NOMO-1 treated with dmso at 0.1 percent for 144 hours (cell line): ENCODE results near the gene LRP3.
A peak's percentile ranks its signal among the peaks of the same experiment; 100 is the strongest.
"Not testable (repeated sequence)": the region's sequence is repeated elsewhere in the genome, so short reads cannot be mapped to it uniquely, and the experiment has no call there.

ENCODE experiments used
- DNase-seq: peaks from one replicate; lab custom pipeline; 2025; ENCODE audit not compliant: unreplicated experiment; lab: John Stamatoyannopoulos, UW

LRP3 gene

DNA sequence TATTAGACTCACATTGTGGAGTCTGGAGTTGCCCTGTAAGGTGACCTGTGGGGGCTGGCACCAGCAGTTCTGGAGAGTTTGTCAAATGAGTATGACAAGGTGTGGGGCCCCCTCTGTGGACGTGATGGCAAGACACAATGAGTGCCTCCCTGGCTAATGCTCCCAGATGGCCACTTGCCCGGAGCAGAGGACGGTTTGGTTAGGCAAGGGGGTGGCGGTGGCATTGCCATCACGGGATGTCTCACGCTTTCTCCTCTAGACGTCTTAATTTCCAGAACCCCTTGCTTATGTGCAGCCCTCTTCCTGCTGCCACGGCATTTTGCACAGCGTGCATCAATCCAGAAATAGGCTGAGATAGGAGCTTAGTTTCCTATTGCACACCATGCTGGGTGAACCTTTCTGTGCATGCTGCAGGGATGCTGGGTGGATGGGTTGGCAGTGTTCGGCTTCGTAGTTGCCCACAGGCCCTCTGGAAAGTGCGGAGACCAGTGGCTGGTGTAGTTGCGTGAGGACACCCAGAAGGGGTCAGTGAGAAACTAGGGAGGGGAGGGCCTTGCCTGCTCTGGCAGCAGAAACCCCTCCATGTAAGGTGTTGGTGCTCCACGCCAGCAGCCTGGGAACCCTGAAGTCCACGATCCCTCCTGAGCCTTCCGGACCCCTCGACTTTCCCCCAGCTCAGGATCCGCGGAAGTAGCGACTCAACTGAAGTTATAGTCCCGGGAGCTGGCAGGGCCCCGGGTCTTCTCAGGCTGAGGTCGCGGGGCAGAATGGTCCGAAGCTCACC lies 18.1 kb upstream of the LRP3 start:
- DNase-seq: no peak

DNA sequence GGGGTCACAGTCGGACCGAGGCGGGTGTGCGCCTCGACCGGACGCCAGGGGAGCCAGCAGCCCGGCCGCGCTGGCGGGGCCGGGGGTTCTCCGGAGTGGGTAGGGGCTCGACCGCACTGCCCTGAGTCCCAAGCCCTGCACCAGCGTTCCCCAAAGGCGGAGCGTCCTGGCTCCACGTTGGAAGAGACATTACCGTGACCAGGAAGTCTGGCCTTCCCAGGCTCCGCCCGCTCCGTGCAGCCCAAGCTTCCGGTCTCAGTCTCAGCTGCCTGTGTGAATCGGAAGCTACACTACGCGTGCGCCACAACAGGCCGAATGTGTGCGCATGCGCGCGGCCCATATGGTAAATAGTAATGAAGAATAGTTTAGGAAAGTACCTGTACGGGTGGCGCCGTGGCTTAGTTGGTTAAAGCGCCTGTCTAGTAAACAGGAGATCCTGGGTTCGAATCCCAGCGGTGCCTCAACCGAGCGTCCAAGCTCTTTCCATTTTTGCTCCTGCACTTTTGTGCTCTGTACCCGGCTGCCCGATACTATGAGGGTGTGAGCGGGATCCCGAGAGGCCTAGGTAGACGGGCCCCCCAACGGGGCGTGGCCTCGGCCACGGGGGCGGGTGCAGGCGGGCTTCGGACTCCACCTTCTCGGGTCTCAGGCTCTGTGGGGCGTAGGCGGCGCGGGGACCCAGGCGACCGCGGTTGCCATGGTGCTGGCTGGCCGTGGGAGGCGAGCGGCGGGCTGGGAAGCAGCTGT lies 17.3 kb upstream of the LRP3 start:
- DNase-seq: peak; percentile 98

DNA sequence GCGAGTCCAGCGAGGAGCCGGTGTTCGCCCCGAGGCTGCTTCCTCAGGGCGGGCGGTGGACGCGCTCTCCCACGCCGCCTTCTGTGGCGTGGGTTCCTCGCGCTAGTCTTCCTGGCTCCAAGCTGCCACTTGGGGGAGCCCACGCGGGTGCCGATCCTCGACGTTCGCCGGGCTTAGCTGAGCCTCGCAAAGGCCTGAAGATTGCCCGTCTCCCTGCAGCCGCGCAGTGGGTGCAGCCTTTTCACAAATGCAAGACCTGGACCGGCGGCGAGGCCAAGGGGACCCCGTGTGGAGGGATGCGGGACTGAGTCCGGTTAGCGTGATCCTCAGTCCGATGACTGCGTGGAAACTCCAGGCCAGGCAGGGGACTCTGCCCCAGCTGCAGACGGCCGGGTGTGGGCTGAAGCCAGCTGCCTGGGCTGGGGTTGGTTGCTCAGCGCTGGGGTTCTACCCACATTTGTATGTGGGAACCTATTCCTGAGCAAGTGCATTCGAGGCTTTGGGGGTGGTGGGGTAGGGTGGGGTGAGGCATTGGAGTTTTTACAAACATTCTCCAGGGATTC lies 16.6 kb upstream of the LRP3 start:
- no peak for DNase-seq

DNA sequence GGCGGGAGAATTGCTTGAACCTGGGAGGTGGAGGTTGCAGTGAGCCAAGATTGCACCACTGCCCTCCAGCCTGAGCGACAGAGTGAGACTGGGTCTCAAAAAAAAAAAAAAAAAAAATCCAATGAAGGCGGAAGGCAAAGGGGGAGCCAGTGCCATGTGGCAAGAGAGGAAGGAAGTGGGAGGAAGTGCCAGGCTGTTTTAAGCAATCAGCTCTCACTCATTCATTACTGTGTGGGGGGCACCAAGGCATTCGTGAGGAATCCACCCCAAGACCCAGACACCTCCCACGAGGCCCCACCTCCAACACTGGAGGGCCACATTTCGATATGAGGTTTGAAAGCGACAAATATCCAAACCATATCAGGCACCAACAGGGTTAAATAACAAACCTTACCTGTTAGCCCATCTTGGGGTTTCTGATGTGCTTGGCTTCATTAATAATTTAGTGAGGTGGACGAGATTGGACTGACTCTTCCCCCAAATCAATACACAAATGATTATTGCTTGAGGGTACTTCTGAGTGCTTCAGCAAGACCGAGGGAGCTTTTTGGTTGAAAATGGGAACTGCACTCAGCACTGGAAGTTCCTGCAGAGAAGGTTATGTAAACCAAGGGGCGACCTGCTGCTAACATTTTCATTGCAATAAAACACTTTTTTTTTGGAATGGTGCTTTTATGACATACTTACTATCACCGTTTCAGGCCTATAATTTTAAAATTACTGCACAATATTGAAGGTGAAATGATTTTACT lies 7.5 kb upstream of the LRP3 start:
- peak; percentile 72 for DNase-seq

DNA sequence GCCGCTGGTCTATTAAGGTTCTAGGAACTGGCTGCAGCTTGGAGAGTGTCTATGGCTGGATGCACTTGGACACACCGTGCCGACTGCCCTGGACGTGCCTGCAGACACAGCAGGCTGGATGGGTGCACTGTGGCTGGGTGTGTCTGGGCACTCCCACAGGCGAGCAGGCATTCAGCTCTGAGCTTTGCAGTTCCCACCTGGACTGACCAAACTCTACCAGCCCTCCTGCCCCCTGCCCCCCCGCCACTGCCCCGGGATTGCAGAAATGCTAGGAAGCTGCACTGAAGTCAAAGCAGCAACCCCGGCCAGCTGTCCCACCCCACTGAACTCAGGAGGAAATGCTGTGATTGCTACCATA lies 7.0 kb upstream of the LRP3 start:
- no peak for DNase-seq

DNA sequence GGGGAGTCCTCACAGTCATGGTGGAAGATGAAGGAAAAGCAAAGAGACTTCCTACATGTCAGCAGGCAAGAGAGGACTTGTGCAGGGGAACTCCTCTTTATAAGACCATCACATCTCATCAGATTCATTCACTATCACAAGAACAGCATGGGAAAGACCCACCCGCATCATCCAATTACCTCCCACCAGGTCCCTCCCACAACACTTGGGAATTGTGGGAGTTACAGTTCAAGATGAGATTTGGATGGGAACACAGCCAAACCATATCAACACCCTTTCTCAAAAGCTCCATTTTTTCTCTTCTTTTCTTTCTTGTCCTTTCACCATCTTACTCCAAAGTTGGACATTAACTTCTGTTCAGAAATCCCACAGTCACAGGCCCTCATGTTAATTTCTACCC lies 4.7 kb upstream of the LRP3 start:
- no peak for DNase-seq

DNA sequence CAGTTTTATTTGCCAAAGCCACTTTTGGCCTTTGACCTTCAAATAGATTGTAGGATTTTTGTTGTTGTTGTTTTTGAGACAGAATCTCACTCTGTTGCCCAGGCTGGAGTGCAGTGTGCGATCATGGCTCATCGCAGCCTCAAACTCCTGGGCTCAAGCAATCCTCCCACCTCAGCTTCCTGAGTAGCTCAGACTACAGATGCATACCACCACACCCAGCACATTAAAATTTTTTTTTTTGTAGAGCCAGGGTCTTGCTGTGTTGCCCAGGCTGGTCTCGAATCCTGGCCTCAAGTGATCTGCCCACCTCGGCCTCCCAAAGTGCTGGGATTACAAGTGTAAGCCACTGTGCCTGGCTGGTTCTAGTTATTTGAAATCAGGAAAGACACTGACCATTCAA lies 3.0 kb upstream of the LRP3 start:
- DNase-seq: not testable (repeated sequence)

DNA sequence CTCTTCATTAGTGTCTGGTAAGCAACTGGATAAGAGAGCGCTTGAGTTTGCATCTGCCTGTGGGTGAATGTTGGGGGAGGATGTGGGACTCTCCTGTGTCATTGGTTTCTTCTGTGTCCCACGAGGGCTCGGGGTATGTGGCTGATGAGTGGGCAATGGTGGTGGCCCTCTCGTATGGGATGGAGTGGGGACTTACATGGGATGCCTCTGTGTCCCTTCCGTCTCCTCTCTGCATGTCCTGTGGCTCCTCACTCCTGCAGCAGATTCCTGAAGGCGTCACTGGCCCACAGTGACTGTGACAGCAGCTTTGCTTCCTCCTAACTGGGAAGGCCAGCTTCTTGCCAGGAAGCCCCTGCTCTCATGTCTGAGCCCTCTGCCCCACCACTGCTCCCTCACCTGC lies 2.6 kb upstream of the LRP3 start:
- DNase-seq: no peak

DNA sequence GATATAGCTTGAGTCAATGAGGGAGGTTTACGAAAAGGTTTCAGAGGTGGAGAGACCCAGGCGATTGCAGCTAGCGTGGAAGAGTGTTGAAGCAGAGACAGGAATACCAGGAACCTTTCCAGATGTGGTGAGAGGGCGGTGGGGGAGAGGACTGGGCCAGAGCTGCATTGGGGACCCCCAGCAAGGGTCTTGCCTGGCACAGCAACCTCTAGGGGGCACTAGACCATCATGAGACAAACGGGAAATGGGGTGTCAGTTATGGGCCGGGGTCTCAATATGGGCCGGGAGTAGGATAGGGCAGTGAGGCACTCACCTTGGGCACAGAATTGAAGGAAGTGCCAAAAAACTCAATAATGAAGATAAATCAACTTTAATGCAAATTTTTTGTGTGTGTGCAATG lies 2.1 kb upstream of the LRP3 start:
- DNase-seq: no peak

DNA sequence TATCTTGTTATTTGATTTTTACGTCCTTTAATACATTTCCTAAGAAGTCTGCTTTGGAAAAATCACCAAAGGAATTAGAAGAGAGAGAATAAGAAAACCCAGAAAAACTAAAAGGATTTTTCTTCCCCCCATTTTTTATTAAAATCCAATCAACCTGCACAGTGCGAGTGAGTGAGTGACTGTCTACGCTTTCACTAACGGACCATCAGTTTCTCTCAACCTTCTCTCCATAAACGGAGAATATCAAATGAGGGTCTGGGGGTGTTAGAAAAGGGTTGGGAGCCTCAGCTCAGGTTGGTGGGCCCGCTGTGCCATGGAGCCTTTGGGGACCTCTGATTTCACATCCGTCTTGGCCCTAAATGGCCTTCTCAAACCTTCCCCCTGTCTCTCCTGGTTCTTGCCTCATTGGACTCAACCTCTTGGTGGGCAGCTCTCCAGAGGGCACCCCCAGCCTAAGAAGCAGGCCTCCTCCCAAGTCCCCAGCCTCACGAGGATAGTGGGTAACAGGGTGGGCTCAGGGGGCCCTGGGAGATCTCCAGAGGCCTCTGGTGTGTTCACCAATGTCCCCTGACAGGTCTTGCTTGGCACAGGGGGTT lies 763 bp upstream of the LRP3 start:
- DNase-seq: no peak

DNA sequence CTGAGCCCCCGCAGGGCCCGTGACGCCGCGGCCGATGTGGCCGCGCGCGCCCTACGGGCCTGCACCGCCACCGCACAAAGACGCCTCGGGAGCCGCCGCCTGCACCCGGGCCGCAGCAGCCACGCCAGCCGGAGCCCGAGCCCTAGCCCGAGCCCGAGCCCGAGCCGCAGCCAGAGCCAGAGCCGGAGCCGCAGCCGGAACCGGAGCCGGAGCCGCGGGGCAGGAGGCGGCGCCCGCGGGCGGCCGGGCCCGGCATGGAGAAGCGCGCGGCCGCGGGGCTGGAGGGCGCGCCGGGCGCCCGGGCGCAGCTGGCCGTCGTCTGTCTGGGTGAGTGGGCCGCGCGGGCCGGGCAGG lies 379 bp downstream of the LRP3 start:
- no peak for DNase-seq

DNA sequence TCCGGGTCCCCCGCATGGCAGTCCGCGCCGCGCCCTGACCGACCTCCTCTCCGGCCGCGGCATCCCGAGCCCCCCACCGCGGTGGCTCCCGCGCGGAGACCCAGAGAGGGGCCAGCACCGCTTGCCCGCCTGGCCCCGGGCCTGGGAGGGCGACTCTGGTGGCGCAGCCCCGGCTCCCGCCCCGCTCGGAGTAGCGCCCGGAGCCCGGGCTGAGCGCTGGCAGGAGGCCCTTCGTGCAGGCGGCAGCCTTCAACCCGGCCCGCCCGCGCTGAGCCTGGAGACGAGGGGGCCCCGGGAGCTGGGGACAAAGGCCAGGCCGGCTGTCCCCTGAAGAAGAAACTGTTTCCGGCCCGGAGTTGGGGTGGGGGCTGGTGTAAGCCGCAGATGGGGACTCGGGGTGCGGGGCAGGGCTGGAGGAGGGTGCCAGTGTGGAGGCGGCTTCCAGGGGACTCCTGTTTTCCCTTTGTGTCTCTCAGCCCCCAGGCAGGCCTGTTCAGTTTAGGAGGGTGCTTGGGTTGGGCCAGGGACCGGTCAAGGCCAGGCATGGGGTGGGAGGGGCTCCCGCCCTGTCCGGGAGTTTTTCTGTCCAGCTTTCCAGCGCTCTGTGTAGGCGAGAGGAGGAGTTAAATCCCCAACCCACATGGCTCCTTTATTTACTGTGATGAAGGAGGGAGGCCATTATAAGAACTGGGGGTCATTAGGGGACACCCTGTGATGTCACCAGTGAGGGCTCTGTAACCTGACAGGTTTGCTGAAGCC lies 935 bp downstream of the LRP3 start:
- no peak for DNase-seq

DNA sequence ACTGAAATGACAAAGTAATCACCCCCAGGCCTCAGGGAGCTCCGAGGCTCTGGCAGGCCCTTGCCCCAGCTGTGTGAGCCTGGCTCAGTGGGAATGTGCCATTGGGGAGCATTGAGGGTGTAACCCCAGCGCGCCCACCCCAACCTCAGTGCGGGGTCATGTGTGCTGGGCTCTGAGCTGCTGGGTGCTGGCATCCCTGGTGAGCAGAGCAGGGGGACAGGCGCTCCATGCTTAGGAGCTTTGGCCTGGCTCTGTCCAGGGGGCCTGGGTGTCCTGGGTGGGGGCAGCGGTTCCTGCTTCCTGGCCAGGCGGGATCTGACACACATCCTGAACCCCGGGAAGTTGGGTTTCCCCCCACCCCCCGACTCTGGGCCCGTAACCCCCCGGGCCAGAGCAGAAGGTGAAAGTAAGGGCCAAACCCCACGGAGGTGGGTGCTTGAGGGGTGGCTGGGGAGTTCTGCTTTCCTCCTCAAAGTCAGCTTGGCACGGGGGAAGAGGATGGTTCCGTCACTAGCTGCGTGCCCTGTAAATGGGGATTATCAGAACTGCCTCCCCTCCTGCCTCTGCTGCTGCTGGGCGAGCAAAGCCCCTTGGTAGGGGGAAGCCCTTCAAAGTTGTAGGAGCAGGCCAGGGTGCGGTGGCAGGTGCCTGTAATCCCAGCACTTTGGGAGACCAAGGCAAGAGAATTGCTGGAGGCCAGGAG lies 1.7 kb downstream of the LRP3 start:
- DNase-seq: no peak

DNA sequence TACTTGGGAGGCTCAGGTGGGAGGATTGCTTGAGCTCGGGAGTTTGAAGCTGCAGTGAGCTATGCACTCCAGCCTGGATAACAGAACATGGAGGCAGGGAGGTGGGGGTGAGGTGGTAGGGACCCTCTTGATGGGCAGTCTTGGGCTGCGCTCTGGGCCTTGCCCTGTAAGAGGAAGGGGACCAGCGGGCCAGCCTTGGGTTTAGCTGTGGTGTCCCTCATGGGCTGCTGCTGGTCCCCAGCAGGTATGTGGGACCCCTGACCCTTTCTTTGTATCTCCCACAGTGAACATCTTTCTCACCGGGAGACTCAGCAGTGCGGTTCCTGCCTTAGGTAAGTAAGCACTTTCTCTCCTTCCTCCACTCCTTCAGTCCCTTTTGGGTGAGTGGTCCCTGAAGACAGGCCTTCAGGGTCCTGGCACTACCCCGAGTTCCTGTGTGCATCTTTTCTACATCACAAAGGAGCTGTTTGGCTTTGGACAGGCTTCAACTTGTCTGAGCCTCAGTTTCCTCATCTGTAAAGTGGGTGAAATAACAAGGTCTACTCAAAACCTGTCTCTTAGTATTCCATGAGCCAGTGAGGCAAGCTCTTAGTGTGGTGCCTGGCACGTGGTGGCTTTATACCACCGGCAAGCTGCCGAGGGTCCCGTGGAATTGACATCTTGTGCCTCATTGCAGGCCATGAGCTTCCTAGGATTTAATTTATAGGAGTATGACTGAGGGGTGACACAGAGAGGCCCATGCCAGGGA lies 2.5 kb downstream of the LRP3 start:
- no peak for DNase-seq

DNA sequence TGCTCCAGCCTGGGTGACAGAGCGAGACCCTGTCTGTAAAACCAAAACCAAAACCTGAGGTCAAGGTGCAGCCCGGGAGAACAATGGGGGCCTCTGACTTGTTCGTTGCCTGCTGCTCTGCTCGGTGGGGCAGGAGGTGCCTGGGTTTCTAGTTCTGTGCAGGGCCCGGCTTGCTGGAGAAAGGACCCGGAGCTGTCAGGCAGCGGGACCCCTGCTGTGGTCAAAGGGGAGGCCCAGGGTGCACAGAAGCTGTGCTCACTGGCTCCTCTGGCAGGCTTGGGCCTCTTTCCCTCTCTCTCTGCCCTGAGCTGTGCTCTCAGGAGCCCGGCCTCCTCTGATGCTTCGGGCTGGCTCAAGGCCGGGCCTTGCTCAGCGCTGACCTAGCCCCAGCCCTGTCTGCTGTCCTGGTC lies 3.5 kb downstream of the LRP3 start:
- DNase-seq: no peak

DNA sequence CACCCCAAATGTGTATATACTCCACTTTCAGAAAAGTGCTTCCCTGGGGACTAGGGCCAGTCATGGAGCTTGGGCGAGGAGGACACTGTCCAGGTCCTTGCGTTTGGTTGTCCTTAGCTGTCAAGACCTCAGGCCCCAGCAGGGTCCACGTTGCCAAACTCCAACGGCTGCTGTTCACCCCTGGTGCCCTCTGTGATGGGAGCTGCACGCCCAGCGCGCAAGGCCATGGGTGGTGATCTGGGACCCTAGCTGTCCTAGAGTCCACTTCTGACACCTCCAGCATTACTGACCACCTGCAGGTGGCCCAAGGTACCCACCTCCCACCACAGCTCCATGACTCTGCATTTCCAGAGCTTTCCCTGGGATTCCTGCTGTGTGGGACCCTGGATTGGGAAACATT lies 4.0 kb downstream of the LRP3 start:
- DNase-seq: no peak

DNA sequence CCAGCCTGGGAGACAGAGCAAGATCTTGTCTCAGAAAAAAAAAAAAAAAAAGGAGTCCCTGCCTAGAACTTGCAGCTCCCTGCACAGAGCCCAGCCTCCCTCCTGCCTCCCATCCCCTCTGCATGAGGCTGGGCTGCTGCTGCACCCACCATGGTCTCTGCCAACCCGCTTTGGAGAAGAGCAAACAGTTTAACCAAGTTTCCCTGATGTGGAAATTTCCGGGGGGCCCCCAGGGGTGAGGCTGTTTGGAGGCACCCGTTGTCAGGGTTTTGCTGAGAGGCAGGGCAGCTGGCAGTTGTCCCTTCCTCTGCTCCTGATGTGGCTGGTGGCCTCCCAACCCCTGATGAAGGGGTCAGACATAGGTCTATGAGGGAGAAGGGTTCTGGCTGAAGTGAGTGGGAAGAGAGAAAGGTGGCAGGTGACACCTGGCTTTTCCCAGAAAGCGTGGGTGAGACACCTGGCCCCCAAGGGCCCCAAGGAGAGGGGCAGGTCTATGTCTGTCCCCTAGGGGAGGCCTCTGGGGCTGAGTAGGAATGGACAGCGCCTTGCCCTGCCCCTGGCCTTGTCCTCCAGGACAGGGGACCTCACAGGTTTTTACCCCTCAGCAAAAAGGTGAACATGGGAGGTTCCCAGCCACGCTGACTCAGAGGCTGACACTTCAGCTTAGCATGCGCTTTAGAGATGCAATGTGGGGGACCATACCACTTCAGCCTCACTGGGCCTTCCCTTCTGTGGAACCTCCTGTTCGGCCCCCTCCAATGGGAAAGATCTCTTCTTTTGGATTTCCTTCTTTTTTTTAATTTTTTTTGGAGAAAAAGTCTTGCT lies 5.5 kb downstream of the LRP3 start:
- no peak for DNase-seq

DNA sequence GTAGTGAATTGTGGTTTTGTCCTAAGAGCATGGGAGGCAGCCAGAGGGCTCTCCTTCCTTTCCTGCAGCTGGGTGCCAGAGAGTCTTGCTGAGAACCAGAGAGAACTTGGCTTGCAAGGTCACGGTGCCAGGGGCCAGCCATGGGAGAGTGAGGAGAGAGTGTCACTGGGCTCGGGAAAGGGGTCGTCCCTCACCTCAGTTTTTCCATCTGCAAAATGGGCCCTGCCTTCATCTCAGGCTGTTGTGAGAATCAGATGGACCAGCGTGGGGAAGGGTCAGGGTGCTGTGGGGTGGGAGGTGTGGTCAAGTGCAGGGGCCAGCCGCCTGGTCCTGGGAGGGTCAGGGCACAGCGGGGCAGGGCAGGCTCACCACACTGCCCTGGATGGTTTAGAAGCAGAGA lies 7.3 kb downstream of the LRP3 start:
- DNase-seq: no peak
